GM12801 (cell line): Measurements from ENCODE around the gene FAM210A.

Experiments used
- TF ChIP-seq, protein P1 (sequence below): IDR thresholded peaks from one replicate; pipeline ENCODE4 v1.5.1; 2011; ENCODE audit warnings: control low read depth; ENCODE audit not compliant: insufficient read length; ENCODE audit errors: extremely low read depth

FAM210A gene

GRCh38 chr18:13640266-13640860 lies 86.0 kb downstream of the FAM210A start:
- TF ChIP-seq, protein P1, sequence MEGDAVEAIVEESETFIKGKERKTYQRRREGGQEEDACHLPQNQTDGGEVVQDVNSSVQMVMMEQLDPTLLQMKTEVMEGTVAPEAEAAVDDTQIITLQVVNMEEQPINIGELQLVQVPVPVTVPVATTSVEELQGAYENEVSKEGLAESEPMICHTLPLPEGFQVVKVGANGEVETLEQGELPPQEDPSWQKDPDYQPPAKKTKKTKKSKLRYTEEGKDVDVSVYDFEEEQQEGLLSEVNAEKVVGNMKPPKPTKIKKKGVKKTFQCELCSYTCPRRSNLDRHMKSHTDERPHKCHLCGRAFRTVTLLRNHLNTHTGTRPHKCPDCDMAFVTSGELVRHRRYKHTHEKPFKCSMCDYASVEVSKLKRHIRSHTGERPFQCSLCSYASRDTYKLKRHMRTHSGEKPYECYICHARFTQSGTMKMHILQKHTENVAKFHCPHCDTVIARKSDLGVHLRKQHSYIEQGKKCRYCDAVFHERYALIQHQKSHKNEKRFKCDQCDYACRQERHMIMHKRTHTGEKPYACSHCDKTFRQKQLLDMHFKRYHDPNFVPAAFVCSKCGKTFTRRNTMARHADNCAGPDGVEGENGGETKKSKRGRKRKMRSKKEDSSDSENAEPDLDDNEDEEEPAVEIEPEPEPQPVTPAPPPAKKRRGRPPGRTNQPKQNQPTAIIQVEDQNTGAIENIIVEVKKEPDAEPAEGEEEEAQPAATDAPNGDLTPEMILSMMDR, result no peak

DNA sequence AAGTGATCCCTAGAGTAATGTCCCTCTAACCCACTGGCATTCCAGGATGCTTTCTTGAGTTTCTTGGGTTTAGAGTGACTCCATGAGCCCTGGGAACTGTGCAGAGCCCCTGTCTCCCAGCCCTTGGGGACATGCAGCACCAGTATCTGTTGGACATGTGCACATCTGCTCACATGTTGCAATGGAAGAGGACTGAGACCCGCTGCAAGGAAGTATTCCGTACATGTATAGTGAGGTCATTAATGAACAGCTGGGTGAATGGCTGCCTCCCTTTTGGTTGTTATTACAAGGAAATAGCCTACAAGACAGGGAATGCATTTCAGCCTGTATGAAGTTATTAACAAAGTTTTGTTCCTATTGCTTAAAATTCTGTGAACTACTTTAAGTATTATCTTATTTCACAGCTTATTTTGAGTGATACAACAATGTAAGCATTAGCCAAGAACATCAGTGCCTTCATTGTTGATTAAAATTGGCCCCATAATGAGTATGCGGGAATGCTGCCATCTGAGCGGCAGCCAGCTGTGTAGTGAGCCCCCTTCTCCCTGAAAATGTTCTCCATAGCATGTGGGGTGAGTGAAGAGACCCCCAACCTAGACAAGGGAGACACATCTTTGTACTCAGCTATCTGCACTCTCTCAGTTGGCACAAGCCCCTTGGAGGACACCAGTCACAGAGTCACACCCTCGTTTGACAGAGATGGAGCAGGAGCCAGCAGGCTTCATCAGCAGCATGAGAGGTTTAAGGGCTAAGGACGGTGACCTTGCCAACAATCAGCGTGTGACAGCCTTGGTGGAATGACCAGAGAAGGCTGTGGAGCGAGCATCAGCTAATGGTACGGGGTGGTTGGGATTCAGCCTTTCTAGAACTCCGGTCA lies 87.4 kb downstream of the FAM210A start:
- TF ChIP-seq, protein P1, result no peak

- TF ChIP-seq, protein P1, result no peak
Observed at GRCh38 chr18:13635046-13635445, 91.3 kb downstream of the FAM210A start.

GRCh38 chr18:13633700-13634099 lies 92.7 kb downstream of the FAM210A start:
- TF ChIP-seq, protein P1, result no peak

DNA sequence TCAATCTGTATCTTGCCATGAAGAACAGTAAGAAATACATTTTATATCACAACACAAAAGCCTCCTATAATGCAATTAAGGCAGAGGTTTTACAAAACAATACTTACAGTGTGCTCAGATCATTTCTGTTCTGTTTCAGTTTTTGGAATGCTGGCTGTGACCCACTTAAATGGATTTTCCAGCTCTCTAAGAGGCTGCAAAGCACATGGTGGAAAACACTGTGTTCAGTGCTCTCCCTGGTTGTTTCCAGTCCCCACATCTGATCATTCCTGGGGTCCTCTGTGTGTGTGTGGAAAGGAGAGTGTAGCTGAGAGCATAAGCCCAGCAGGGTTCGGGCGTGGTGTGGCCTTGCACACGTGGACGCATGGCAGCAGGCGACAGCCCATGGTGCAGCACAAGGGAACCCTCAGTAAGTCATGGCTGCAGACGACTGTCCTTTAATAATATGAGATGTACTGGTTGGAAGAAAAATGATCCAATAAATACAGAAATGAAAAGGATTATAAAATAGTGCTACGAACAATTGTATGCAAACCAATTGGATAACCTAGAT lies 95.6 kb downstream of the FAM210A start:
- TF ChIP-seq, protein P1, result no peak

GRCh38 chr18:13629841-13630715 lies 96.3 kb downstream of the FAM210A start:
- TF ChIP-seq, protein P1, result no peak

DNA sequence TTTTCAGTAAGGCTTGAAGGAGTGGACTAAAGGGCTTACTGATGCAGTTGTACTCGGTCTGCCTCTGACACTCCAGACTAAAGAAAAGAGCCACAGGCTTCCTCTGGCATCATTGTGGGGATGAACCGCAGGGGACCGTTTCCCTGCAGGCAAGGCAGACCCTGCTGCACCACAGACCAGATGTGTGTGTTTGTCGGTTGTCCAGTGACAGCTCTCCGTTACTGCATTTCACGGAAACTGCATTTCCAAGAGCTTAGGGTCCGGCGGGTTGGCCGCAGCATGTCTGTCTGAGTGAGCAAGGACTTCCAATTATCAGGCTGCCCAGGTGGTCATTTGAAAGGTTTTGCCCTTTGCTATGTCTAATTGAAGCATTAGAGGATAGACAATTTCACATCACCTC lies 98.1 kb downstream of the FAM210A start:
- TF ChIP-seq, protein P1, result no peak
